GM19468 (cell line): ENCODE results near the gene SPAG16.
"Not testable (repeated sequence)": the region's sequence is repeated elsewhere in the genome, so short reads cannot be mapped to it uniquely, and the experiment has no call there.

Experiments
- ATAC-seq: cut with Tn5 transposase; IDR thresholded peaks from one replicate; pipeline ENCODE4 v1.9.1; 2021; ENCODE audit warnings: mild to moderate bottlenecking, moderate library complexity, moderate number of reproducible peaks; ENCODE audit not compliant: unreplicated experiment; ENCODE audit errors: extremely low read depth

SPAG16 gene

GRCh38 chr2:213958086-213958485 is 673.8 kb downstream of the SPAG16 start:
- ATAC-seq: no peak

- ATAC-seq: peak; percentile 68
These were observed 675.3 kb downstream of the SPAG16 start for GRCh38 chr2:213959589-213959988.

DNA sequence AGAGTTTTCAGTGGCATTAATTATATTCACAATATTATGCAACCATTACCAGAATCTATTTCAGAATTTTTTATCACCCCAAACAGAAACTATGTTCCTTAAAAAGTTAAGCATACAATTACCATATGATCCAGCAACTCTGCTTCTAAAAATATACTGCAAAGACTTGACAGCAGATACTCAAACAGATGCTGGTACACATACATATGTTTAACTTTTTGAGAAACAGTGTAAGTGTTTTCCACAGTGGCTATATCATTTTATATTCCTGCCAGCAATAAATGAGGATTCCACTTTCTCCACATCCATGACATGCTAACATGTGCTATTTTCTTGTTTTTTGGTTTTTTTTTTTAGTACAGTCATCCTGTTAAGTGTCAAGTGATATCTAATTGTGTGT is 687.3 kb downstream of the SPAG16 start:
- ATAC-seq: no peak

DNA sequence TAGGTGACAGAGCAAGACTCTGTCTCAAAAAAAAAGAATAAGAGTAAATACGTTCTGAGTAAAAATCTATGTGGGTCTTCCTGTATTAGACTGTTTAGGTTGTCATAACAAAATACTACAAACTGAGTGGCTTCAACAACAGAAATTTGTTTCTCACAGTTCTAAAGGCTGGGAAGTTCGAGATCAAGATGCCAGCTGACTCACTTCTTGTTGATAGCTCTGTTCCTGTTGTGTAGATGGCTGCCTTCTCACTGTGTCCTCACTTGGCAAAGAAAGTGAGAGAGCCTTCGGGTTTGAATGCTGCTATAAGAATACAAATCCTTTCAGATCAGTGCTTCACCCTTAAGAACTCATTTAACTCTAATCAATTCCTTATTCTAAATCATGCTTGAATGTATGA is 696.6 kb downstream of the SPAG16 start:
- ATAC-seq: no peak

- ATAC-seq: no peak
These were observed 704.9 kb downstream of the SPAG16 start for GRCh38 chr2:213989207-213989606.

- ATAC-seq: no peak
These were observed 707.3 kb downstream of the SPAG16 start for GRCh38 chr2:213991453-213992108.

GRCh38 chr2:213995400-213996105 is 711.3 kb downstream of the SPAG16 start:
- ATAC-seq: no peak

DNA sequence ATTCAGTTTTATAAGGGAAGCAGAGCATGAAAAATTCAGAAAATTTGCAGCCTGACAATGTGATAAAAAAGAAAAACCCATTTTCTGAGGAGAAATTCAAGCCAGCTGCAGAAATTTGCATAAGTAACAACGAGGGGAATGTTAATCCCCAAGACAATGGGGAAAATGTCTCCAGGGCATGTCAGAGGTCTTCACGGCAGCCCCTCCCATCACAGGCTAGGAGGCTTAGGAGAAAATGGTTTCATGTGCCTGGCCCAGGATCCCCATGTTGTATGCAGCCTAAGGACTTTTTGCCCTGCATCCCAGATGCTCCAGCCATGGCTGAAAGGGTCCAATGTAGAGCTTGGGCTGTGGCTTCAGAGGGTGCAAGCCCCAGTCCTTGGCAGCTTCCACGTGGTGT is 714.7 kb downstream of the SPAG16 start:
- ATAC-seq: not testable (repeated sequence)

DNA sequence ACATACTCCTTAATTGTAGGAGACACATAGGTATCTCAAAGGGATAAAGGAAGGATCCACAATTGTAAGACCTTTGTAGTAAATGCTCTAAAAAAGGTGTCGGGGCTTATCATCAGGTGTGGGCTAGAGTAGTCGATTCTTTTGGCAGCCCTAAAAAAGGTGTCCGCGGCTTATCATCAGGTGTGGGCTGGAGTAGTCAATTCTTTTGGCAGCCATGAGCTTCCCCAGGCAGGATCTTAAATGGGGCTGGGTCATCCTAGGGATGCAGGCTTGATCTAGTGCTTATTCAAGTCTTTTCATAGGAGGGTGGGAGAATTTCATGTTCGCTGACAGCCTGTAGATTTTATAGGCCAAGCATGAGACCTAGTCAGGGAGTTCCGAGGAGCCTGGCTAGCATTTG is 720.2 kb downstream of the SPAG16 start:
- ATAC-seq: no peak

DNA sequence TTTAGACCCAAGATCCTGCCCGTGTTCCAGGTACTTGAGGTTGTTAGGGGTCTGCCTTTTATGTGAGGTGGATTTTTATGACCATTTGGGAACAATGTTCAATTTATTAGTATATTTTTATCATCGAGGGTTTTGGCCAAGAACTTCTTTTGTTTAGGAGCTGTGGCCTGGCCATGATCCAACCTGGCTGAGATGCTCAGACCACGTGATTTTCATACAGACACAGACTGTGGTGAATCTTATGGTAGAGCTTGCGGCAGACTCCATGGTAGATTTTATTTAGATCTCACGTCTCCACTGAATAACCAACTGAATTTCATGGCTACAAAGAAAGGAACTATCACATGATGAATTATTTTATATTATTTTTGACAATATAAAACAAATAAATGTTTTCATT is 721.1 kb downstream of the SPAG16 start:
- no peak for ATAC-seq

GRCh38 chr2:214006601-214007000 is 722.3 kb downstream of the SPAG16 start:
- ATAC-seq: no peak

- ATAC-seq: no peak
These were observed 727.4 kb downstream of the SPAG16 start for GRCh38 chr2:214011676-214012075.

- no peak for ATAC-seq
These were observed 730.4 kb downstream of the SPAG16 start for GRCh38 chr2:214014551-214015220.

GRCh38 chr2:214019229-214019972 is 735.1 kb downstream of the SPAG16 start:
- ATAC-seq: no peak

DNA sequence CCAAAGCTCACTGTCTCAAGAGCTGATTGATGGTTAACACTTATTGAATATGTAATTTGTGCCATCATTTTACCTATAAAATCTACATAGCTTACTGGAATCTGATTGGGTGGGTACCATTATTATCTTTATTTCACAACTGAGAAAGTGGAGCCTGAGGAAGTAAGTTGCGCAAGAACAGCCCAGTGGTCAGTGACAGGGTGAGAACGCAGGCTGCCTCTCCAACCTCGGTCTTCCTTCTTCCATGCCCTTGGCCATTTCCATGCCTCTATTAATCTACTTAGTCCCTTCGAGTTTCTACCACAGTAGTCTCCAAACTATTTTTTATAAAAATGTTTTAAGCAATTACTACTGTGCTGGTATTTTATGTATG is 735.7 kb downstream of the SPAG16 start:
- no peak for ATAC-seq

DNA sequence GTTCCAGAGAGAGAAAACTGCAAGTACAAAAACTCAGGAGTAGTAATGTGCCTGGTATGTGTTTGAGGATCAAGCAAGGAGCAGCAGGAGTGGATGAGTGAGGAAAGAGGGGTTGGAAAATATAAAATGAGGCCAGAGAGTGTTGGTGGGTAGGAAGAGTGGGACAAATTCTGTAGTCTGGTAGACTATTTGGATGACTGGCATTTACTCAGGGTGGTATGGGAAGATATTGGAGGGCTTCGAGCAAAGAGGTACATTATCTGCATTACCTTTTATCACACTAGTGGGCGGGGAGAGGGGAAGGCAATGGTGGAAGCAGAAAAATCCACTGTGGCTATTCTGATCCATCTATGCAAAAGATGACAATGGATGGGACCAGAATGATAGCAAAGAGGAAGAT is 744.9 kb downstream of the SPAG16 start:
- no peak for ATAC-seq

DNA sequence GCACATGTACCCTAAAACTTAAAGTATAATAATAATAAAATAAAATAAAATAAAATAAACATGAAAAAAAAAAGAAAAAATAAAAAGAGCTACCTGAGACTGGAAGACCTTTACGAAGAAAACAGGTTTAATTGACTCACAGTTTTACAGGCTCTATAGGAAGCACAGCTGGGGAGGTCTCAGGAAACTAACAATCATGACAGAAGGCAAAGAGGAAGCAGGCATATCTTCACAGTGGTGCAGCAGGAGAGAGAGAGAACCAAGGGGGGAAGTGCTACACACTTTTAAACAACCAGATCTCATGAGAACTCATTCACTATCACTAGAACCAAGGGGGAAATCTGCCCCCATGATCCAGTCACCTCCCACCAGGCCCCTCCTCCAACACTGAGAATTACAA is 747.3 kb downstream of the SPAG16 start:
- no peak for ATAC-seq

GRCh38 chr2:214034417-214034816 is 750.2 kb downstream of the SPAG16 start:
- no peak for ATAC-seq

GRCh38 chr2:214035091-214035852 is 751.0 kb downstream of the SPAG16 start:
- ATAC-seq: no peak

- ATAC-seq: no peak
These were observed 751.7 kb downstream of the SPAG16 start for GRCh38 chr2:214035921-214036320.
